HEK293 (cell line): ENCODE data around the gene THAP2.

ENCODE experiments used
- GLIS1 ChIP-seq: fragments of 450-650 bp; formaldehyde crosslinking; IDR thresholded peaks from 2 replicates; pipeline ENCODE4 v1.5.1; 2016; ENCODE audit warnings: missing biosample characterization, missing genetic modification characterization
- ZNF776 ChIP-seq: fragments of 450-650 bp; formaldehyde crosslinking; IDR thresholded peaks from 2 replicates; pipeline ENCODE4 v1.5.0; 2017; ENCODE audit warnings: missing biosample characterization, missing genetic modification characterization, borderline replicate concordance
- TF ChIP-seq, protein P1 (sequence below): fragments of 450-650 bp; formaldehyde crosslinking; IDR thresholded peaks from 2 replicates; pipeline ENCODE4 v1.5.1; 2016; ENCODE audit warnings: missing biosample characterization, missing genetic modification characterization

DNA sequence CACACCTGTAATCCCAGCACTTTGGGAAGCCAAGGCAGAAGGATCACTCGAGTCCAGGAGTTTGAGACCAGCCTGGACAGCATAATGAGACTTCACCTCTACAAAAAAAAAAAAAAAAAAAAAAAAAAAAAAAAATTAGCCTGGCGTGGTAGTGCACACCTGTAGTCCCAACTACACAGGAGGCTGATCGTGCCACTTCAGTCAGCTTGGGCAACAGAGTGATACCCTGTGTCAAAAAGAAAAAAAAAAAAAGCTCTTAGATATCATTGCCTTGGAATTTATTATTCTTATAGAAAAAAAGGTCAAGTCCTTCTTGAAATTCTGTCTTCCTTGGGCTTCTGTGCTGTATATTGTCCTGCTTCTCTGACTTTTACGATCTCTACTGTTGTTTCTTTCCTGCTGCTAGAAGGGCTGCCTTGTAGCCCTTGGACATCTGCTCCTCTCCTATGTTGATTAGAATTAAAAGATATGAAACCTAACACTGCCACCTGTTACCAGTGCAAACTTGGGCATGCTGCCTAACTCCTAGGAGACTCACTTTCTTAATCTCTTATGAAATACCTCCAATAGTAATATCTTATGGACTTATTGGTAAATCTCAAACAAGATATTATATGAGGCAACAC is 27.5 kb downstream of the THAP2 start:
- TF ChIP-seq, protein P1, sequence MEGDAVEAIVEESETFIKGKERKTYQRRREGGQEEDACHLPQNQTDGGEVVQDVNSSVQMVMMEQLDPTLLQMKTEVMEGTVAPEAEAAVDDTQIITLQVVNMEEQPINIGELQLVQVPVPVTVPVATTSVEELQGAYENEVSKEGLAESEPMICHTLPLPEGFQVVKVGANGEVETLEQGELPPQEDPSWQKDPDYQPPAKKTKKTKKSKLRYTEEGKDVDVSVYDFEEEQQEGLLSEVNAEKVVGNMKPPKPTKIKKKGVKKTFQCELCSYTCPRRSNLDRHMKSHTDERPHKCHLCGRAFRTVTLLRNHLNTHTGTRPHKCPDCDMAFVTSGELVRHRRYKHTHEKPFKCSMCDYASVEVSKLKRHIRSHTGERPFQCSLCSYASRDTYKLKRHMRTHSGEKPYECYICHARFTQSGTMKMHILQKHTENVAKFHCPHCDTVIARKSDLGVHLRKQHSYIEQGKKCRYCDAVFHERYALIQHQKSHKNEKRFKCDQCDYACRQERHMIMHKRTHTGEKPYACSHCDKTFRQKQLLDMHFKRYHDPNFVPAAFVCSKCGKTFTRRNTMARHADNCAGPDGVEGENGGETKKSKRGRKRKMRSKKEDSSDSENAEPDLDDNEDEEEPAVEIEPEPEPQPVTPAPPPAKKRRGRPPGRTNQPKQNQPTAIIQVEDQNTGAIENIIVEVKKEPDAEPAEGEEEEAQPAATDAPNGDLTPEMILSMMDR (tag by site-specific recombination): no peak
- TF ChIP-seq ZNF776 (tag by site-specific recombination): no peak
- no peak for TF ChIP-seq GLIS1
